Neural crest cell (in vitro differentiated cells): Measurements from ENCODE around the gene ANO4. TPM values are rescaled to one million over a fixed set of nuclear protein-coding genes. Genes with fewer than 3 reads are reported as not detected.

Source experiments
- DNase-seq: peaks from one replicate; pipeline ENCODE4 v3.0.0; 2021; ENCODE audit warnings: low read depth, mixed read lengths, low spot score
- H3K27ac Mint-ChIP-seq: one replicate; pipeline ENCODE4 v1.8.0; 2021; ENCODE audit warnings: mild to moderate bottlenecking, mixed read lengths; ENCODE audit not compliant: unreplicated experiment
- H3K27me3 Mint-ChIP-seq: 2 replicates; pipeline ENCODE4 v1.8.0; 2021; ENCODE audit warnings: low read depth, mild to moderate bottlenecking, mixed read lengths
- H3K36me3 Mint-ChIP-seq: 2 replicates; pipeline ENCODE4 v1.8.0; 2021; ENCODE audit warnings: low read depth, mild to moderate bottlenecking, mixed read lengths
- H3K4me1 Mint-ChIP-seq: 2 replicates; pipeline ENCODE4 v1.8.0; 2021; ENCODE audit warnings: mixed read lengths
- H3K4me3 Mint-ChIP-seq: one replicate; pipeline ENCODE4 v1.8.0; 2021; ENCODE audit warnings: mild to moderate bottlenecking, mixed read lengths
- H3K9me3 Mint-ChIP-seq: 2 replicates; pipeline ENCODE4 v1.8.0; 2021; ENCODE audit warnings: mixed read lengths
- CTCF ChIP-seq: fragments of 200-600 bp; sonication (generic); conservative IDR thresholded peaks from 2 replicates; pipeline ENCODE4 v1.5.0; 2021; ENCODE audit warnings: antibody characterized with exemption, mild to moderate bottlenecking
- total RNA-seq: library from RNA; stranded (reverse); gene quantifications from 2 replicates; pipeline ENCODE4 v1.2.1, GENCODE V29; 2021

ANO4 gene
- total RNA-seq, 1 donor from 2014 or later, result 0.61 TPM

- H3K27me3 Mint-ChIP-seq, result peaks cover 3% of the 10 kb centered on the region
Observed at GRCh38 chr12:100913872-100914592, 119.5 kb downstream of the ANO4 start.

GRCh38 chr12:100919116-100919515 lies 124.5 kb downstream of the ANO4 start:
- Mint-ChIP-seq H3K36me3 (no peaks in the 10 kb centered on the region), H3K27ac (no peak overlapping the region), H3K4me3 (no peak overlapping the region), H3K4me1 (no peaks in the 10 kb centered on the region), H3K27me3 (no peaks in the 10 kb centered on the region), H3K9me3 (no peaks in the 10 kb centered on the region)
- TF ChIP-seq CTCF, result no peak
- no peak for DNase-seq

More at GRCh38 chr12:100913872-100914592, 119.5 kb downstream of the ANO4 start:
- H3K9me3 Mint-ChIP-seq, result no peaks in the 10 kb centered on the region
- H3K4me3 Mint-ChIP-seq, result no peak overlapping the region
- no peaks in the 10 kb centered on the region for H3K36me3 Mint-ChIP-seq
- no peak for TF ChIP-seq CTCF
- no peak overlapping the region for H3K27ac Mint-ChIP-seq
- no peaks in the 10 kb centered on the region for H3K4me1 Mint-ChIP-seq
- DNase-seq, result no peak

GRCh38 chr12:100920493-100920892 lies 125.9 kb downstream of the ANO4 start:
- DNase-seq, result no peak
- Mint-ChIP-seq H3K36me3 (no peaks in the 10 kb centered on the region), H3K27me3 (no peaks in the 10 kb centered on the region), H3K4me1 (no peaks in the 10 kb centered on the region), H3K4me3 (no peak overlapping the region), H3K9me3 (no peaks in the 10 kb centered on the region), H3K27ac (no peak overlapping the region)
- no peak for TF ChIP-seq CTCF

GRCh38 chr12:100926669-100927248 lies 132.2 kb downstream of the ANO4 start:
- DNase-seq, result peak; percentile 6
- no peaks in the 10 kb centered on the region for H3K36me3 Mint-ChIP-seq
- no peaks in the 10 kb centered on the region for H3K27me3 Mint-ChIP-seq
- H3K9me3 Mint-ChIP-seq, result no peaks in the 10 kb centered on the region
- peak; percentile 44 for TF ChIP-seq CTCF
- no peak overlapping the region for H3K27ac Mint-ChIP-seq
- H3K4me3 Mint-ChIP-seq, result no peak overlapping the region
- no peaks in the 10 kb centered on the region for H3K4me1 Mint-ChIP-seq

- no peak for TF ChIP-seq CTCF
- H3K27ac Mint-ChIP-seq, result no peak overlapping the region
- no peaks in the 10 kb centered on the region for H3K27me3 Mint-ChIP-seq
- H3K4me3 Mint-ChIP-seq, result no peak overlapping the region
- H3K4me1 Mint-ChIP-seq, result no peaks in the 10 kb centered on the region
- H3K36me3 Mint-ChIP-seq, result no peaks in the 10 kb centered on the region
- DNase-seq, result no peak
- H3K9me3 Mint-ChIP-seq, result no peaks in the 10 kb centered on the region
Observed at GRCh38 chr12:100927826-100928225, 133.2 kb downstream of the ANO4 start.
